Anterior cingulate cortex (tissue), 58 donors: ENCODE data around the gene RPL39L.
A peak's percentile ranks its signal among the peaks of the same experiment; 100 is the strongest.

Source experiments
- DNase-seq, 58 donors: peaks; one replicate each; lab custom pipeline; 2025; lab: John Stamatoyannopoulos, UW

The RPL39L gene

GRCh38 chr3:187102073-187102634 is 37.1 kb downstream of the RPL39L start:
- DNase-seq = no peak

DNA sequence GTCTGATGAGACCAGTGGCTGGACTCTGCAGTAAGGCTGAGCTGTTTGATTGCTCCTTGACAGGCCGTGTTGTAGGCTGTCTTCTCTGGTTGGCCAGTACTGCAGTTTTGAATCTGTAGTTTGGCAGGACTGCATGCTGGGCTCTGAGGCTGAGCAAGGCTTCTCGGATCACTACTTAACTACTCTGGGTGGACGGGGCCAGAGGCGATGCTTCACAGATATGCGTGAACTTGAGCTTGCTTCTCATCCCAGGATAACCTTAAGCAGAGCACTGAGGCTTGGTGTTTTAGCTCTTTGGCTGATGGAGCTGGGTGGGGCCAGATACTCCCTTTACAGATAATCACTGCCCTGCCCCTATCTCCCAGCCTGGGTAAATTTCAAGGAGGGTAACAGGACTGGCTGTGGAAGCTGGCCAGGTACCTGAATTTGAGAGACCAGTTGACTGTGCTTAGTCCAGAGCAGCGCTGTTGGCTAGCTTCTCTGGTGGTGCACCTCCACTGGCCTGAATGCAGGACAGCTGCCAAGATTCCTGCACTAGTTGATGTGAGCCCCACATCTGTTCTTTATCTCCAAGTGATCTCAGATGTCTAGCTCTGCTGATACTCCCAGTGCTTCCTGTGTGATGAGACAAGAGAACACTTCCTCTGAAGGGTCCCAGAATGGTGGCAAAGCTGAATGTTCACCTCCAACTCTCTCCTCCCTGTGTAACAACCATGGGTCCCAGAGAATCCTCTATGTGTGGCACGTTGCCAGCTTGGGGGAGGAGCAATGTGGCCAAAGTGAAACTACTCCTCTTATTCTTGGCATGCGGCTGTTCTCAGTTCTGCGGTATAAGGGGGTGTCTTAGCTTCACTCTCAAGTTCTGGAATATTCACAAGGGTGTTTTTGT is 37.9 kb downstream of the RPL39L start:
- DNase-seq = peak in 17 of 58 donors; percentile 1 to 56 (median 4)

GRCh38 chr3:187098923-187099512 is 40.3 kb downstream of the RPL39L start:
- DNase-seq = no peak

- DNase-seq = no peak
These were observed 46.0 kb downstream of the RPL39L start for GRCh38 chr3:187093320-187093719.

DNA sequence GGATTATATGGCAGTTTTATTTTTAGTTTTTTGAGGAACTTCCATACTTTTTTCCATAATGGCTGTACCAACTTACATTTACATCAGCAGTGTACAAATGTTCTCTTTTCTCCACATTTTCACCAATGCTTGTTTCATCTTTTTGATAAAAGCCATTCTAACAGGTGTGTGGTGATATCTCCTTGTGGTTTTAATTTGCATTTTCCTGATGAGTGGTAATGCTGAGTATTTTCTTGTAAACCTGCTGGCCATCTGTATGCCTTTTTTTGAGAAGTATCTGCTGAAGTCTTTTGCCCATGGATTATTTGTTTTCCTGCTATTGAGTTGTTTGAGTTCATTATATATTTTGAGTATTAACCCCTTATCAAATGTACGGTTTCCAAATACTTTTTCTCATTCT is 50.6 kb downstream of the RPL39L start:
- DNase-seq = no peak

GRCh38 chr3:187086831-187087230 is 52.5 kb downstream of the RPL39L start:
- DNase-seq = no peak

- no peak for DNase-seq
These were observed 53.4 kb downstream of the RPL39L start for GRCh38 chr3:187085933-187086332.

GRCh38 chr3:187085021-187085666 is 54.2 kb downstream of the RPL39L start:
- DNase-seq = no peak

GRCh38 chr3:187084580-187084979 is 54.7 kb downstream of the RPL39L start:
- DNase-seq = no peak

DNA sequence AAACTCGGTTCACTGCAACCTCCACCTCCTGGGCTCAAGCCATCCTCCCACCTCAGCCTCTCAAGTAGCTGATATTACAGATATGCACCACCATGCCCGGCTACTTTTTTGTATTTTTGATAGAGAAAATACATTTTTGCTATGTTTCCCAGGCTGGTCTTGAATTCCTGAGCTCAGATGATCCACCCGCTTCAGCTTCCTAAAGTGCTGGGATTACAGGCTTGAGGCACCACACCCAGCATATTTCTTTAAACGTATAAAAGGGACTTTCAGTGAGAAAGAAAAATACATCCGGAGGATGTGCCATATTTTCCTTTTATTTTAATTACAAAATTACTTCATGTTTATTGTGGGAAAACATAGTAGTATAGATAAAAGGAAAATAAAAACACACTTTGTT is 55.2 kb downstream of the RPL39L start:
- no peak for DNase-seq

DNA sequence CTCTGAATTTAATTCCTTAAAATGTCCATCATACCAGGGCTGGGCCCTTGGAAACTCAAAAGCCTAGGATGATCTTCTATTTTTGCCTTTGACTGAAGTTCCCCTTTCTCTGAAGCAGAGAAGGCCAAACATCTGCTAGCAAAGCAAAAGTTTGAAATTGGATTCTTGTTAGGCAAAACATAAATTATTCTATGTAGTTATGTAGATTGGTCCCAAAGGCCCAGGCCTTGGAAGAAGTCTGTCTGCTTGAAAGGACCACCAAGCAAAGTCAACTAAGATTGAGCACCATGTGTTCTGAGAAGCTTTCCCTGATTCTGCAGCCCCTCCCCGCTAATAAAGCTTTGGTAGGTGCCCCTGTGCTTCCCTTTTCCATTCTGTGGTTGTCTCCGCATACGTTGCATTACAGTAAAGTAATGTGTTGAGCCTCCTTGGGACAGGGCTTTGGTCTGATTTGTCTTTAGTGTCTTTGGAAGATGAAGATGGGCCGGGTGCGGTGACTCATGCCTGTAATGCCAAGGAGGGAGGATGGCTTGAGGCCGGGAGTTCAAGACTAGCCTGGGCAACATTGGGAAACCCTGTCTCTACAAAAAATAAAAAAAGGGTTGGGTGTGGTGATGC is 56.4 kb downstream of the RPL39L start:
- DNase-seq = no peak

GRCh38 chr3:187080799-187081450 is 58.4 kb downstream of the RPL39L start:
- no peak for DNase-seq

GRCh38 chr3:187079090-187080022 is 59.9 kb downstream of the RPL39L start:
- no peak for DNase-seq

DNA sequence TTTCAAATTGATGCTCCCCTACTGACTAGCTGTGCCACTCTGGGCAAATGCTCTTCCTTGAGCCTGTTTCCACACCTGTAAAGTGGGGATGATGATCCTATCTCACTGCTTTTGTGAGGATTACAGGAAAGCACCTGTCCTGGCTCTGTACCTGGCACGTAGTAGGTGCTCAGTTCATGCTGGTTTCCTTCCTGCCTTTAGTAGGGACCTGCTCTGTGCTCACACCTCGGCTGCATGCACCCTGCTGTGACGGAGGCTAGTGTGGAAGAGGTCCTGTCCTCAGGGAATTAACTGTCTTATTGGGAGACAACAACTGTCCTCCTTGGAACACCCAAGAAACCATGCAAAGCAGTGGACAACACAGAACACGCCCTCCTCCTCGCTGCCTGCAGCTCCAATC is 61.8 kb downstream of the RPL39L start:
- DNase-seq = no peak

GRCh38 chr3:187077085-187077484 is 62.2 kb downstream of the RPL39L start:
- DNase-seq = peak in 1 of 58 donors; percentile 1

GRCh38 chr3:187076297-187076696 is 63.0 kb downstream of the RPL39L start:
- DNase-seq = no peak

DNA sequence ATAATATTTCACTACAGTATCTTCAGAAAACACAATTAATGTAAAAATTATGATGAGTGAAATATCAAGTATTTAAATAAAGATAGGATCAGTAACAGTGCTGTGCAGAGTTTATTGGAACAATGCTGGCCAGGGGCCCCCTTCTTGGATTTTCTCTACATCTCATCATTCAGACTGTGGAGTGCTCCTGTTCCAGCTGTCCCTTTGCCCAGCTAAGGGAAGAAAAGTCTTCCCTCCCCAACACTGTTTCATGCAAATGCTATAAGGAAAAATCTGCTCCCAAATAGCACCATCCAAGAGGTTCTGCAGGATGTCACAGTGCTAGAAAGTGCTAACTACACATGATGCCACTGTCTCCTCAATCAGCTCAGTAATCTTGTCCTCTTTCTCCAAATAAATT is 64.5 kb downstream of the RPL39L start:
- DNase-seq = no peak

GRCh38 chr3:187073581-187074098 is 65.7 kb downstream of the RPL39L start:
- DNase-seq = no peak

DNA sequence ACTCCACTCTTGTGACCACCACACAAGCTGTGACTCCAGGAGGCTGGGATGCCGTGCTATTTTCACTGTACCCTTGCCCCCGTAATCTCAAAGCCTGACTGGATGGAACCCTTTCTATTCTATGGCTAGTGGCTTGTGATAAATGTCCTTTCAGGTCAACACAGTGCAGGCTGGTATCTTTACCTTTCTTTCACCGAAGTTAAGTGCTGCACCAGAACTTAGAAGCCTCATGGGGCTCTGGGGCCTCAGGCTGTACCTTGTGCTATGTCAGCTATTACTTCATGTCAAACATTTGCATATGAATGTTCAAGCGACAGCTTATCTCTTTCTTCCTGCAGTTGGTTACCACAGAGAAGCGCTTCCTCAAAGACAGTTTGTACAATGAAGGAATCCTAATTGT is 66.8 kb downstream of the RPL39L start:
- no peak for DNase-seq
